A673 (cell line): Measurements from ENCODE around the gene MLEC. TPM values are rescaled to one million over a fixed set of nuclear protein-coding genes. Genes with fewer than 3 reads are reported as not detected.

Experiments
- BruUV-seq: library from RNA; stranded (reverse); fragments of 400-500 nt; replicated peaks from 2 replicates; lab custom pipeline; 2021; lab: Mats Ljungman, UMichigan
- CTCF ChIA-PET: fragments of 300-600 bp; sonication (Branson Sonifier 250); formaldehyde crosslinking; loops from one replicate; lab custom pipeline; 2022; ENCODE audit warnings: antibody characterized with exemption; lab: Charles Lee
- POLR2A ChIA-PET: fragments of 300-600 bp; sonication (Branson Sonifier 250); formaldehyde crosslinking; loops from one replicate; lab custom pipeline; 2022; ENCODE audit warnings: antibody characterized with exemption; ENCODE audit not compliant: low non-redundant PET; lab: Charles Lee
- DNase-seq: peaks from one replicate; pipeline ENCODE4 v3.0.0-alpha.2; 2015; ENCODE audit warnings: low spot score
- H3K27ac ChIP-seq: fragments of 200-600 bp; sonication (generic); 2 replicates; pipeline ENCODE4 v1.5.1; 2016; ENCODE audit warnings: mixed run types, low read depth, mild to moderate bottlenecking, mixed read lengths, antibody characterized with exemption, low read length; ENCODE audit not compliant: poor library complexity, severe bottlenecking
- H3K27me3 ChIP-seq: fragments of 200-600 bp; sonication (generic); replicated peaks from 2 replicates; pipeline ENCODE4 v1.6.1; 2017; ENCODE audit warnings: mixed run types, low read depth, mild to moderate bottlenecking, mixed read lengths, antibody characterized with exemption, low read length; ENCODE audit not compliant: insufficient read depth, poor library complexity
- H3K36me3 ChIP-seq: fragments of 200-600 bp; sonication (generic); 2 replicates; pipeline ENCODE4 v1.6.1; 2016; ENCODE audit warnings: mixed run types, mild to moderate bottlenecking, mixed read lengths, antibody characterized with exemption, low read length; ENCODE audit not compliant: insufficient read depth, poor library complexity, severe bottlenecking
- H3K4me1 ChIP-seq: fragments of 200-600 bp; sonication (generic); 2 replicates; pipeline ENCODE4 v1.6.1; 2017; ENCODE audit warnings: mixed run types, mild to moderate bottlenecking, mixed read lengths, antibody characterized with exemption, low read length; ENCODE audit not compliant: insufficient read depth, poor library complexity, severe bottlenecking
- H3K4me3 ChIP-seq: fragments of 200-600 bp; sonication (generic); 2 replicates; pipeline ENCODE4 v1.5.1; 2016; ENCODE audit warnings: low read depth, mixed run types, mild to moderate bottlenecking, mixed read lengths, low read length; ENCODE audit not compliant: poor library complexity, severe bottlenecking
- H3K9me3 ChIP-seq: fragments of 200-600 bp; sonication (generic); 2 replicates; pipeline ENCODE4 v1.6.1; 2016; ENCODE audit warnings: mixed run types, low read depth, mild to moderate bottlenecking, mixed read lengths, antibody characterized with exemption, low read length; ENCODE audit not compliant: poor library complexity, severe bottlenecking
- EZH2 ChIP-seq: fragments of 200-600 bp; sonication (generic); IDR thresholded peaks from 2 replicates; pipeline ENCODE4 v1.6.1; 2017; ENCODE audit warnings: borderline replicate concordance, low read depth, mild to moderate bottlenecking, mixed read lengths, antibody characterized with exemption, low read length; ENCODE audit not compliant: poor library complexity, severe bottlenecking
- intact Hi-C: fragments of 100-400 bp; cut with micrococcal nuclease; formaldehyde crosslinking; loops from one replicate; pipeline ENCODE4 v1.10.0; 2022; ENCODE audit not compliant: unreplicated experiment
- total RNA-seq: library from RNA; stranded (reverse); gene quantifications from 2 replicates; pipeline ENCODE4 v1.2.3, GENCODE V29; 2021
- TF ChIP-seq, protein P1 (sequence below): fragments of 300-800, 200-600 bp; sonication (generic); conservative IDR thresholded peaks from 2 replicates; pipeline ENCODE4 v1.5.1; 2017; ENCODE audit warnings: low read depth, mild to moderate bottlenecking, antibody characterized with exemption, low read length, moderate library complexity, mixed read lengths

MLEC gene
- total RNA-seq, 1 experiment from 2014 or later: 176 TPM

DNA sequence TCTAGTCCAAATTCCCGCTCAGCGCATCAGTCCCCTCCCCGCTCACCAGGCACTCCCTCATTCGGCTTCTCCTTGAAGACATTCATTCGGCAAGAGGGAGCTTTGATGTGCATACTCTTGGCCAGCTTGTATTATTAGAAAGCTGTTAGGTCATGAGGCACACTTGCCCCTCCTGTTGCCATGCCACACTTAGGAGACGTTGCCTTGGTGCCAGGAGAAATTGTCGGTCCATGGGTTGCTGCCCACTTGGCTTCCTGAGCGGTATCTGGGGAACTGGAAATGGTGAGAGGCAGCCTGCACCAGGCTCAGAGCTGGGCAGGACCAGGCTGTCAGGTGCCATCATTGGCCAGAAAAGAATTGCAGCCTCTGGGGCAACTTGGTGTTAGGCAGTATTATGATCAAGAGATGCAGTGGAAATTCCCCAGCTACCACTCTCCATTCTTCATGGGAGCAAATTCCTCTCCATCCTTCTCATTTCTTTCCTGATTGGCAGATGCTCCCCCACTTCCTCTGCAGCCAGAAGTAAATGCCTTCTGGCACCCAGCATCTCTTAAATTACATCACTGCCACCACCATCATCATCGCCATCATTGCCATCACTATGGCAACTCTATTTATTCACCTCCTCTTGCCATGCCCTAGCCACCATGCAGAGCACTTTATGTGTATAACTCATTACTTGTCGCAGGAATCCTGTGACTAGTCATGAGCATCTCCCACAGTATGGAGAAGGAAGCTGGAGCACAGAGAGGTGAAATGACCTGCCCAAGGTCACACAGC is 34.1 kb upstream of the MLEC start:
- H3K27me3 ChIP-seq: no peaks in the 10 kb centered on the region
- peaks cover 24% of the 10 kb centered on the region for H3K4me1 ChIP-seq
- no peak for DNase-seq
- CTCF ChIA-PET: no interaction called here
- POLR2A ChIA-PET: no interaction called here
- intact Hi-C loops: no loop called here
- H3K27ac ChIP-seq: no peak overlapping the region
- no peaks in the 10 kb centered on the region for H3K9me3 ChIP-seq
- no peak for TF ChIP-seq EZH2
- TF ChIP-seq, protein P1, sequence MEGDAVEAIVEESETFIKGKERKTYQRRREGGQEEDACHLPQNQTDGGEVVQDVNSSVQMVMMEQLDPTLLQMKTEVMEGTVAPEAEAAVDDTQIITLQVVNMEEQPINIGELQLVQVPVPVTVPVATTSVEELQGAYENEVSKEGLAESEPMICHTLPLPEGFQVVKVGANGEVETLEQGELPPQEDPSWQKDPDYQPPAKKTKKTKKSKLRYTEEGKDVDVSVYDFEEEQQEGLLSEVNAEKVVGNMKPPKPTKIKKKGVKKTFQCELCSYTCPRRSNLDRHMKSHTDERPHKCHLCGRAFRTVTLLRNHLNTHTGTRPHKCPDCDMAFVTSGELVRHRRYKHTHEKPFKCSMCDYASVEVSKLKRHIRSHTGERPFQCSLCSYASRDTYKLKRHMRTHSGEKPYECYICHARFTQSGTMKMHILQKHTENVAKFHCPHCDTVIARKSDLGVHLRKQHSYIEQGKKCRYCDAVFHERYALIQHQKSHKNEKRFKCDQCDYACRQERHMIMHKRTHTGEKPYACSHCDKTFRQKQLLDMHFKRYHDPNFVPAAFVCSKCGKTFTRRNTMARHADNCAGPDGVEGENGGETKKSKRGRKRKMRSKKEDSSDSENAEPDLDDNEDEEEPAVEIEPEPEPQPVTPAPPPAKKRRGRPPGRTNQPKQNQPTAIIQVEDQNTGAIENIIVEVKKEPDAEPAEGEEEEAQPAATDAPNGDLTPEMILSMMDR: no peak
- H3K36me3 ChIP-seq: no peaks in the 10 kb centered on the region
- no peak overlapping the region for H3K4me3 ChIP-seq
- BruUV-seq: no TSS peak

DNA sequence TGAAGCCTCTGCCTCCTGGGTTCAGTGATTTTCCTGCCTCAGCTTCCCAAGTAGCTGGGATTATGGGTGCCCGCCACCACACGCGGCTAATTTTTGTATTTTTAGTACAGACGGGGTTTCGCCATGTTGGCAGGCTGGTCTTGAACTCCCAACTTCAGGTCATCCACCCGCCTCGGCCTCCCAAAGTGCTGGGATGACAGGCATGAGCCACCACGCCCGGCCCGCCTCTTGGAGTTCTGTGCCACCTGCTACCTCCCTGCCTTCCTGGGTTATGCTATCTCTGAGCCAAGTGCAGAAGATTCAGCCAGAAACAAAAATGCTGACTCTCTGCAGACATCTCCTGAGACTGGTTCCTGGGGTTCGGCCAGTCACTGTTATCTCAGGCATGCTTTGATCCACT is 33.3 kb upstream of the MLEC start:
- no TSS peak for BruUV-seq
- TF ChIP-seq, protein P1: no peak
- TF ChIP-seq EZH2: no peak
- ChIA-PET CTCF (no interaction called here), POLR2A (no interaction called here)
- Histone ChIP-seq H3K4me3 (no peak overlapping the region), H3K27me3 (no peaks in the 10 kb centered on the region), H3K27ac (no peak overlapping the region), H3K36me3 (no peaks in the 10 kb centered on the region), H3K9me3 (no peaks in the 10 kb centered on the region), H3K4me1 (peaks cover 24% of the 10 kb centered on the region)
- DNase-seq: no peak
- intact Hi-C loops: no loop called here

DNA sequence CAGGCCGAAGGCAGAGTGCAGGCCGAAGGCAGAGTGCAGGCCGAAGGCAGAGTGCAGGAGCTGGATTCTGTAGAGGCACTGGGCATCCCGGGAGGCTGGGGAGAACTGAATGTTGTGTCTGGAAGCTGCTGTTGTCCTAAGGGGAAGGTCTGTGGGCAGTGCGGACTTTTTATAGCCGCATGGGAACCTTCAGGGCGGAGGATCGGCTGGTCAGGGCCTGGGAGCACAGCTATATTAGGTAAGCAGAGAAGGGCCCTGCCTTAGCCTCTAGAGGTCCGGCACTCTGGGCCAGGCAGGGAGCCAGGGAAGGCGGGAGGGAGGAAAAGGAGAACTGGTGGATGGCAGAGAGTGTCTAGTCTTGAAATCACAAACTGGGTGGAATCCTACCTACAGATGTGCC is 32.3 kb upstream of the MLEC start:
- CTCF ChIA-PET: no interaction called here
- no peak for DNase-seq
- H3K36me3 ChIP-seq: no peaks in the 10 kb centered on the region
- H3K4me3 ChIP-seq: no peak overlapping the region
- no peaks in the 10 kb centered on the region for H3K27me3 ChIP-seq
- H3K4me1 ChIP-seq: peaks cover 18% of the 10 kb centered on the region
- POLR2A ChIA-PET: no interaction called here
- no TSS peak for BruUV-seq
- TF ChIP-seq, protein P1: no peak
- no peak for TF ChIP-seq EZH2
- no peaks in the 10 kb centered on the region for H3K9me3 ChIP-seq
- no peak overlapping the region for H3K27ac ChIP-seq
- intact Hi-C loops: no loop called here
